Nephron progenitor cell (in vitro differentiated cells): ENCODE data around the gene TMTC1.

Experiments
- DNase-seq: peaks from one replicate; pipeline ENCODE4 v3.0.0; 2021
- H3K27ac Mint-ChIP-seq: 2 replicates; pipeline ENCODE4 v1.8.0; 2021; ENCODE audit warnings: mild to moderate bottlenecking, moderate library complexity, mixed read lengths
- H3K27me3 Mint-ChIP-seq: 2 replicates; pipeline ENCODE4 v1.8.0; 2021; ENCODE audit warnings: mild to moderate bottlenecking, low read depth, mixed read lengths; ENCODE audit not compliant: poor library complexity
- H3K36me3 Mint-ChIP-seq: 2 replicates; pipeline ENCODE4 v1.8.0; 2021; ENCODE audit warnings: low read depth, mixed read lengths
- H3K4me1 Mint-ChIP-seq: 2 replicates; pipeline ENCODE4 v1.8.0; 2021; ENCODE audit warnings: mixed read lengths
- H3K4me3 Mint-ChIP-seq: 2 replicates; pipeline ENCODE4 v1.8.0; 2021; ENCODE audit warnings: mild to moderate bottlenecking, moderate library complexity, mixed read lengths
- H3K9me3 Mint-ChIP-seq: 2 replicates; pipeline ENCODE4 v1.8.0; 2021; ENCODE audit warnings: mild to moderate bottlenecking, moderate library complexity, mixed read lengths
- CTCF ChIP-seq: fragments of 200-600 bp; sonication (generic); IDR thresholded peaks from 2 replicates; pipeline ENCODE4 v1.5.0; 2021; ENCODE audit warnings: antibody characterized with exemption

The TMTC1 gene

GRCh38 chr12:29807129-29807528, 23.4 kb upstream of the TMTC1 start:
- H3K9me3 Mint-ChIP-seq, result peaks cover 36% of the 10 kb centered on the region
- H3K4me3 Mint-ChIP-seq, result no peak overlapping the region
- TF ChIP-seq CTCF, result no peak
- H3K27me3 Mint-ChIP-seq, result peaks cover 2% of the 10 kb centered on the region
- no peaks in the 10 kb centered on the region for H3K4me1 Mint-ChIP-seq
- H3K36me3 Mint-ChIP-seq, result no peaks in the 10 kb centered on the region
- no peak for DNase-seq
- no peak overlapping the region for H3K27ac Mint-ChIP-seq

GRCh38 chr12:29804019-29804418, 20.3 kb upstream of the TMTC1 start:
- Mint-ChIP-seq H3K36me3 (no peaks in the 10 kb centered on the region), H3K9me3 (peaks cover 21% of the 10 kb centered on the region), H3K4me3 (no peak overlapping the region), H3K27ac (no peak overlapping the region), H3K4me1 (no peaks in the 10 kb centered on the region), H3K27me3 (peaks cover 2% of the 10 kb centered on the region)
- no peak for DNase-seq
- no peak for TF ChIP-seq CTCF

- no peaks in the 10 kb centered on the region for H3K36me3 Mint-ChIP-seq
- peaks cover 26% of the 10 kb centered on the region for H3K4me1 Mint-ChIP-seq
- H3K9me3 Mint-ChIP-seq, result peaks cover 14% of the 10 kb centered on the region
- no peak for DNase-seq
- H3K27me3 Mint-ChIP-seq, result peaks cover 2% of the 10 kb centered on the region
- H3K27ac Mint-ChIP-seq, result no peak overlapping the region
- TF ChIP-seq CTCF, result no peak
- no peak overlapping the region for H3K4me3 Mint-ChIP-seq
Observed at GRCh38 chr12:29799591-29799990, 15.8 kb upstream of the TMTC1 start.

GRCh38 chr12:29797565-29798355, 14.0 kb upstream of the TMTC1 start:
- peaks cover 26% of the 10 kb centered on the region for H3K4me1 Mint-ChIP-seq
- TF ChIP-seq CTCF, result no peak
- H3K4me3 Mint-ChIP-seq, result no peak overlapping the region
- peak overlapping the region; percentile 70 for H3K27ac Mint-ChIP-seq
- no peaks in the 10 kb centered on the region for H3K36me3 Mint-ChIP-seq
- DNase-seq, result no peak
- H3K27me3 Mint-ChIP-seq, result peaks cover 2% of the 10 kb centered on the region
- H3K9me3 Mint-ChIP-seq, result peaks cover 14% of the 10 kb centered on the region

- Mint-ChIP-seq H3K27ac (peak overlapping the region; percentile 70), H3K4me1 (peaks cover 26% of the 10 kb centered on the region), H3K9me3 (peaks cover 8% of the 10 kb centered on the region), H3K27me3 (peaks cover 2% of the 10 kb centered on the region), H3K4me3 (no peak overlapping the region), H3K36me3 (no peaks in the 10 kb centered on the region)
- DNase-seq, result no peak
- no peak for TF ChIP-seq CTCF
Observed at GRCh38 chr12:29796823-29797263, 13.1 kb upstream of the TMTC1 start.

- peak overlapping the region; percentile 9 for H3K27ac Mint-ChIP-seq
- TF ChIP-seq CTCF, result no peak
- H3K36me3 Mint-ChIP-seq, result no peaks in the 10 kb centered on the region
- peaks cover 26% of the 10 kb centered on the region for H3K4me1 Mint-ChIP-seq
- H3K9me3 Mint-ChIP-seq, result no peaks in the 10 kb centered on the region
- H3K4me3 Mint-ChIP-seq, result no peak overlapping the region
- no peaks in the 10 kb centered on the region for H3K27me3 Mint-ChIP-seq
- DNase-seq, result no peak
Observed at GRCh38 chr12:29795715-29796114, 12.0 kb upstream of the TMTC1 start.
